K562 (cell line): ENCODE measurements around the gene TMEM187. TPM values are rescaled to one million over a fixed set of nuclear protein-coding genes. Genes with fewer than 3 reads are reported as not detected.
A peak's percentile ranks its signal among the peaks of the same experiment; 100 is the strongest.

Experiments
- ARID4B ChIP-seq: sonication (generic); formaldehyde crosslinking; IDR thresholded peaks from 2 replicates; pipeline ENCODE4 v1.8.0; 2022; ENCODE audit warnings: mild to moderate bottlenecking, missing genetic modification reagents
- E2F1 ChIP-seq: sonication (generic); formaldehyde crosslinking; IDR thresholded peaks from 2 replicates; pipeline ENCODE4 v1.8.1; 2023; ENCODE audit warnings: mild to moderate bottlenecking, missing genetic modification reagents, moderate library complexity
- E2F4 ChIP-seq: sonication (generic); formaldehyde crosslinking; IDR thresholded peaks from 2 replicates; pipeline ENCODE4 v1.8.0; 2022; ENCODE audit warnings: mild to moderate bottlenecking, low read depth, missing genetic modification reagents
- HDAC1 ChIP-seq, 2 experiments: fragments of 450-650 bp; IDR thresholded peaks; 2 replicates each; pipeline ENCODE4 v1.6.1; 2016 to 2017; ENCODE audit warnings: inconsistent platforms in 1 of 2, mild to moderate bottlenecking in 1 of 2, moderate library complexity in 1 of 2
- HDAC3 ChIP-seq: fragments of 450-650 bp; IDR thresholded peaks from 2 replicates; pipeline ENCODE4 v1.6.1; 2018; ENCODE audit warnings: borderline replicate concordance, mild to moderate bottlenecking, moderate library complexity; ENCODE audit not compliant: partially characterized antibody
- IRF2 ChIP-seq: sonication (generic); formaldehyde crosslinking; IDR thresholded peaks from 2 replicates; pipeline ENCODE4 v1.8.1; 2022; ENCODE audit warnings: mild to moderate bottlenecking, missing genetic modification reagents
- JUNB ChIP-seq: fragments of 450-650 bp; formaldehyde crosslinking; conservative IDR thresholded peaks from 2 replicates; pipeline ENCODE4 v1.4.0; 2020; ENCODE audit warnings: mild to moderate bottlenecking
- REST ChIP-seq, 2 experiments: fragments of 450-650 bp; formaldehyde crosslinking in 1 of 2; IDR thresholded peaks; 2 replicates each; pipeline versions ENCODE4 v1.4.0 to v1.6.1; 2014 to 2020; ENCODE audit warnings: mild to moderate bottlenecking in 2 of 2, borderline replicate concordance in 1 of 2, low read depth in 1 of 2
- ZNF133 ChIP-seq: fragments of 250-450 bp; sonication (Bioruptor Pico); IDR thresholded peaks from 2 replicates; pipeline ENCODE4 v1.4.0; 2020; ENCODE audit warnings: mild to moderate bottlenecking
- polyA plus RNA-seq, 8 experiments: library from polyadenylated mRNA; depleted of rRNA in 4 of 8; stranded (reverse) in 5 of 8; unstranded in 3 of 8; fragments of >200 nt; fragmentation: Nextera tagmentation in 2 of 8; fragmentation: Illumina TruSeq in 1 of 8; extraction: Ambion mirVana in 2 of 8; extraction: Trizol in 1 of 8; gene quantifications; 2 replicates each; pipeline versions ENCODE4 v1.2.1 to v1.2.3, GENCODE V29; 2011 to 2014; ENCODE audit warnings: inconsistent platforms in 1 of 8, missing spikeins in 1 of 8
- total RNA-seq, 7 experiments: library from RNA; depleted of rRNA in 6 of 7; stranded (reverse); fragments of >200 nt in 6 of 7; fragmentation: Illumina TruSeq in 2 of 7; extraction: Trizol in 2 of 7; gene quantifications; 2 replicates each; pipeline versions ENCODE4 v1.2.1 to v1.2.3, GENCODE V29; 2011 to 2021; ENCODE audit warnings: low replicate concordance in 1 of 7

TMEM187 gene
- total and polyA plus RNA-seq, 9 of the 15 experiments (the other 6 are each of a cell fraction or from before 2014, with no cell fraction given): 0.13 to 6.4 (median 1.6) TPM

- TF ChIP-seq REST (IDR thresholded peaks at IDR 0.05; ENCODE audit: borderline replicate concordance) (peak; percentile 57), REST (CRISPR knock-in tag; IDR thresholded peaks at IDR 0.05; ENCODE audit: low read depth) (0 out of 2 replicates have a peak, but pooled peaks have one; percentile 53), JUNB (no peak; the same call in 1 of the 2 replicates), E2F1 (CRISPR knock-in tag) (no peak), E2F4 (CRISPR knock-in tag) (no peak), ARID4B (0 out of 2 replicates have a peak, but pooled peaks have one; percentile 28), ZNF133 (CRISPR knock-in tag) (0 out of 2 replicates have a peak, but pooled peaks have one; percentile 45), HDAC1 (IDR thresholded peaks at IDR 0.05) (no peak), HDAC3 (no peak), IRF2 (CRISPR knock-in tag) (no peak)
Measured at GRCh38 chrX:154002215-154002719, 29.7 kb downstream of the TMEM187 start (continued).
